Cardiac fibroblast (primary cell): ENCODE data around the gene LRRTM4.

Source experiments
- DNase-seq, 2 donors: peaks; one replicate each; pipeline versions ENCODE4 v3.0.0 to v3.0.0-alpha.2; 2010; ENCODE audit warnings: low read depth in 2 of 2
- H3K4me3 ChIP-seq, 2 donors: replicated peaks in 1 of 2; 1 replicate in 1 of 2; 2 replicates in 1 of 2; pipeline ENCODE4 v1.5.1; 2011; ENCODE audit warnings: low read depth in 2 of 2, low read length in 2 of 2, mild to moderate bottlenecking in 2 of 2, moderate library complexity in 1 of 2
- CTCF ChIP-seq: IDR thresholded peaks from one replicate; pipeline ENCODE4 v1.5.1; 2011; ENCODE audit warnings: low read depth, mild to moderate bottlenecking, low read length, inconsistent platforms

The LRRTM4 gene

GRCh38 chr2:77398970-77399600 lies 123.1 kb downstream of the LRRTM4 start:
- no peak overlapping the region for H3K4me3 ChIP-seq
- TF ChIP-seq CTCF: no peak
- no peak for DNase-seq

GRCh38 chr2:77397763-77398162 lies 124.4 kb downstream of the LRRTM4 start:
- no peak overlapping the region for H3K4me3 ChIP-seq
- no peak for TF ChIP-seq CTCF
- no peak for DNase-seq

- no peak for DNase-seq
- TF ChIP-seq CTCF: no peak
- no peak overlapping the region for H3K4me3 ChIP-seq
Measured at GRCh38 chr2:77395011-77395410, 127.2 kb downstream of the LRRTM4 start.

GRCh38 chr2:77391119-77391518 lies 131.1 kb downstream of the LRRTM4 start:
- no peak for TF ChIP-seq CTCF
- H3K4me3 ChIP-seq: no peak overlapping the region
- DNase-seq: no peak

GRCh38 chr2:77387324-77387723 lies 134.9 kb downstream of the LRRTM4 start:
- H3K4me3 ChIP-seq: no peak overlapping the region
- no peak for DNase-seq
- TF ChIP-seq CTCF: no peak

- no peak for DNase-seq
- H3K4me3 ChIP-seq: no peak overlapping the region
- no peak for TF ChIP-seq CTCF
Measured at GRCh38 chr2:77372636-77373035, 149.5 kb downstream of the LRRTM4 start.

GRCh38 chr2:77370511-77370910 lies 151.7 kb downstream of the LRRTM4 start:
- DNase-seq: no peak
- no peak for TF ChIP-seq CTCF

More at GRCh38 chr2:77370511-77370910, 151.7 kb downstream of the LRRTM4 start:
- H3K4me3 ChIP-seq: no peak overlapping the region
